ENCODE data around the gene ANTXR1.

DNA sequence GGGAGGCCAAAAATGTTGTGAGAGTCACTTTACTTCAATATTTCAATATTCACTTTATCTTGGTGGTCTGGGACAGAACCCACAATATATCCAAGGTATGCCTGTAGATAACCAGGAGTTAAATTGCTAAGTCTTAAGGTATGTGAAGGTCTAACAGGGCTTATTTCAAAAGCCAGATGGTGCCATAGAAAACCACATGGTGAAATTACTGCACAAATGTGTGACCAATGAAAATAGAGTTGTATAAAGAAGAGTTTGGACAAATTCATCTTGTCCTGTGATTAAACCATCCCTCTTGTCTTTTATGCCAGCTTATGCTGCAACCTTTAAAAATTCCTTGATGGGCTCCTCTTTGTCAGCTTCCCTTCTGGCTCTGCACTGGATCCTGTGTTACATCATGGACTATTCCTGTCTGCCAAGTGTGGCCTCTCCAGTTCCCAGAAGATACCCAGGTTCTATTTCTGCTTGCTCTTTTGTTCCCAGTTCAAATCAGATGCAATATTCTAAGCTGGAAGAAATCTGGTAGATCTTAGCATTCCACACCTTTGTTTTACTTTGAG lies 46.8 kb downstream of the ANTXR1 start:
- TF ChIP-seq CTCF (conservative IDR thresholded peaks at IDR 0.05) (no peak), EZH2 (IDR thresholded peaks at IDR 0.05; ENCODE audit: low read depth) (no peak)
